ENCODE data around the gene PKM.

Gene PKM

GRCh38 chr15:72227192-72227586, 3.8 kb downstream of the PKM start:
- Mint-ChIP-seq H3K36me3 (ENCODE audit: low read depth) (peaks cover 51% of the 10 kb centered on the region), H3K9me3 (no peaks in the 10 kb centered on the region), H3K4me1 (ENCODE audit: low read depth) (peaks cover 58% of the 10 kb centered on the region), H3K27me3 (ENCODE audit: low read depth) (no peaks in the 10 kb centered on the region), H3K27ac (peak overlapping the region; percentile 99), H3K4me3 (peak overlapping the region; percentile 69)

GRCh38 chr15:72223278-72223677, 7.7 kb downstream of the PKM start:
- peaks cover 73% of the 10 kb centered on the region for H3K4me1 Mint-ChIP-seq (ENCODE audit: low read depth)
- H3K4me3 Mint-ChIP-seq, result peak overlapping the region; percentile 18
- no peaks in the 10 kb centered on the region for H3K27me3 Mint-ChIP-seq (ENCODE audit: low read depth)
- peak overlapping the region; percentile 57 for H3K27ac Mint-ChIP-seq
- no peaks in the 10 kb centered on the region for H3K9me3 Mint-ChIP-seq
- peaks cover 63% of the 10 kb centered on the region for H3K36me3 Mint-ChIP-seq (ENCODE audit: low read depth)

- Mint-ChIP-seq H3K4me1 (ENCODE audit: low read depth) (peaks cover 70% of the 10 kb centered on the region), H3K27me3 (ENCODE audit: low read depth) (no peaks in the 10 kb centered on the region), H3K27ac (peak overlapping the region; percentile 62), H3K36me3 (ENCODE audit: low read depth) (peaks cover 68% of the 10 kb centered on the region), H3K9me3 (no peaks in the 10 kb centered on the region), H3K4me3 (no peak overlapping the region)
Observed at GRCh38 chr15:72222393-72222792, 8.6 kb downstream of the PKM start.

- peaks cover 56% of the 10 kb centered on the region for H3K4me1 Mint-ChIP-seq (ENCODE audit: low read depth)
- H3K9me3 Mint-ChIP-seq, result no peaks in the 10 kb centered on the region
- H3K27me3 Mint-ChIP-seq (ENCODE audit: low read depth), result no peaks in the 10 kb centered on the region
- peak overlapping the region; percentile 18 for H3K27ac Mint-ChIP-seq
- H3K36me3 Mint-ChIP-seq (ENCODE audit: low read depth), result peaks cover 68% of the 10 kb centered on the region
- H3K4me3 Mint-ChIP-seq, result no peak overlapping the region
Observed at GRCh38 chr15:72220687-72221086, 10.3 kb downstream of the PKM start.

- peaks cover 57% of the 10 kb centered on the region for H3K36me3 Mint-ChIP-seq (ENCODE audit: low read depth)
- no peak overlapping the region for H3K27ac Mint-ChIP-seq
- no peak overlapping the region for H3K4me3 Mint-ChIP-seq
- no peaks in the 10 kb centered on the region for H3K9me3 Mint-ChIP-seq
- no peaks in the 10 kb centered on the region for H3K27me3 Mint-ChIP-seq (ENCODE audit: low read depth)
- peaks cover 33% of the 10 kb centered on the region for H3K4me1 Mint-ChIP-seq (ENCODE audit: low read depth)
Observed at GRCh38 chr15:72217216-72217615, 13.8 kb downstream of the PKM start.

- Mint-ChIP-seq H3K4me3 (no peak overlapping the region), H3K9me3 (no peaks in the 10 kb centered on the region), H3K27me3 (ENCODE audit: low read depth) (no peaks in the 10 kb centered on the region), H3K36me3 (ENCODE audit: low read depth) (peaks cover 63% of the 10 kb centered on the region), H3K27ac (no peak overlapping the region), H3K4me1 (ENCODE audit: low read depth) (peaks cover 24% of the 10 kb centered on the region)
Observed at GRCh38 chr15:72216079-72216478, 14.9 kb downstream of the PKM start.

GRCh38 chr15:72207558-72208085, 23.4 kb downstream of the PKM start:
- no peaks in the 10 kb centered on the region for H3K27me3 Mint-ChIP-seq (ENCODE audit: low read depth)
- H3K36me3 Mint-ChIP-seq (ENCODE audit: low read depth), result peaks cover 82% of the 10 kb centered on the region
- H3K4me1 Mint-ChIP-seq (ENCODE audit: low read depth), result peaks cover 29% of the 10 kb centered on the region
- H3K9me3 Mint-ChIP-seq, result no peaks in the 10 kb centered on the region
- H3K4me3 Mint-ChIP-seq, result no peak overlapping the region
- no peak overlapping the region for H3K27ac Mint-ChIP-seq

GRCh38 chr15:72206677-72207000, 24.4 kb downstream of the PKM start:
- Mint-ChIP-seq H3K4me3 (no peak overlapping the region), H3K36me3 (ENCODE audit: low read depth) (peaks cover 83% of the 10 kb centered on the region), H3K27me3 (ENCODE audit: low read depth) (no peaks in the 10 kb centered on the region), H3K4me1 (ENCODE audit: low read depth) (peaks cover 29% of the 10 kb centered on the region), H3K9me3 (no peaks in the 10 kb centered on the region), H3K27ac (no peak overlapping the region)

GRCh38 chr15:72205896-72206676, 24.9 kb downstream of the PKM start:
- Mint-ChIP-seq H3K27ac (no peak overlapping the region), H3K36me3 (ENCODE audit: low read depth) (peaks cover 83% of the 10 kb centered on the region), H3K9me3 (no peaks in the 10 kb centered on the region), H3K4me1 (ENCODE audit: low read depth) (peaks cover 29% of the 10 kb centered on the region), H3K4me3 (no peak overlapping the region), H3K27me3 (ENCODE audit: low read depth) (no peaks in the 10 kb centered on the region)

GRCh38 chr15:72205273-72205672, 25.7 kb downstream of the PKM start:
- Mint-ChIP-seq H3K27me3 (ENCODE audit: low read depth) (no peaks in the 10 kb centered on the region), H3K4me3 (no peak overlapping the region), H3K36me3 (ENCODE audit: low read depth) (peaks cover 85% of the 10 kb centered on the region), H3K9me3 (no peaks in the 10 kb centered on the region), H3K4me1 (ENCODE audit: low read depth) (peaks cover 30% of the 10 kb centered on the region), H3K27ac (peak overlapping the region; percentile 9)

GRCh38 chr15:72203507-72203837, 27.5 kb downstream of the PKM start:
- peaks cover under 1% of the 10 kb centered on the region for H3K27me3 Mint-ChIP-seq (ENCODE audit: low read depth)
- no peaks in the 10 kb centered on the region for H3K9me3 Mint-ChIP-seq
- H3K4me3 Mint-ChIP-seq, result no peak overlapping the region
- H3K27ac Mint-ChIP-seq, result no peak overlapping the region
- peaks cover 30% of the 10 kb centered on the region for H3K4me1 Mint-ChIP-seq (ENCODE audit: low read depth)
- H3K36me3 Mint-ChIP-seq (ENCODE audit: low read depth), result peaks cover 90% of the 10 kb centered on the region

GRCh38 chr15:72202801-72203506, 28.0 kb downstream of the PKM start:
- H3K9me3 Mint-ChIP-seq, result no peaks in the 10 kb centered on the region
- peaks cover 29% of the 10 kb centered on the region for H3K4me1 Mint-ChIP-seq (ENCODE audit: low read depth)
- H3K27ac Mint-ChIP-seq, result no peak overlapping the region
- no peak overlapping the region for H3K4me3 Mint-ChIP-seq
- peaks cover 91% of the 10 kb centered on the region for H3K36me3 Mint-ChIP-seq (ENCODE audit: low read depth)
- H3K27me3 Mint-ChIP-seq (ENCODE audit: low read depth), result peaks cover 6% of the 10 kb centered on the region

- peaks cover 87% of the 10 kb centered on the region for H3K36me3 Mint-ChIP-seq (ENCODE audit: low read depth)
- H3K27me3 Mint-ChIP-seq (ENCODE audit: low read depth), result peaks cover 8% of the 10 kb centered on the region
- H3K4me3 Mint-ChIP-seq, result no peak overlapping the region
- H3K9me3 Mint-ChIP-seq, result no peaks in the 10 kb centered on the region
- peaks cover 29% of the 10 kb centered on the region for H3K4me1 Mint-ChIP-seq (ENCODE audit: low read depth)
- H3K27ac Mint-ChIP-seq, result no peak overlapping the region
Observed at GRCh38 chr15:72202302-72202701, 28.7 kb downstream of the PKM start.

GRCh38 chr15:72201391-72201921, 29.5 kb downstream of the PKM start:
- Mint-ChIP-seq H3K27me3 (ENCODE audit: low read depth) (peaks cover 11% of the 10 kb centered on the region), H3K9me3 (no peaks in the 10 kb centered on the region), H3K4me3 (no peak overlapping the region), H3K36me3 (ENCODE audit: low read depth) (peaks cover 79% of the 10 kb centered on the region), H3K4me1 (ENCODE audit: low read depth) (peaks cover 26% of the 10 kb centered on the region), H3K27ac (no peak overlapping the region)
